ENCODE measurements around the gene EDAR. TPM values are rescaled to one million over a fixed set of nuclear protein-coding genes. Genes with fewer than 3 reads are reported as not detected.

Gene EDAR
- total and polyA plus RNA-seq, 4 experiments from 2014 or later: 3.0 to 6.3 (median 4.6) TPM

DNA sequence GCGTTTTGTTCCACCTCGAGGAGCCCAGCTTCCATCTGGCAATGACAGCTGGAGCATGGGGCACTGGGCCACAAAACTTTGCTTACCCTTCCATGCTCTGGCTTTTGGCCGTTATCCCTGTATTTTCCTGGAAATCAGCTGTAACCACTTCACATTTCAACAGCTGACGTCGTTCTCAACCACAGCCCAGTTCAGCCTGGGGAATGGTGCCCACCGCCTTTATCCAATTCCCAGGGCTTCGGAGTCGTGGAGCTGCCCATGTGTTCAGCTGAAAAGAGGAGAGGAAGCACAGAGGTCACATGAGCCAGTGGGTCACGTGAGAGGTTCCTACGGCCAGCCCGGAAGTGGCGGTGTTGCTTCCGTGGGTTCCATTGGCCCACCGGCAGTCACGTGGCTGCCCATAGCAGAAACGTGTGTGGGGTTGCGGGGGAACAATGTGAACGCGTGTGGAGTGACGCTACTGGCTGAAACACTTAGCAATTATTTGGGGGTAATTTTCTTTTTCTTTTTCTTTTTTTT is 16.7 kb upstream of the EDAR start:
- POLR2A ChIA-PET (ENCODE audit: partially characterized antibody): no interaction called here

DNA sequence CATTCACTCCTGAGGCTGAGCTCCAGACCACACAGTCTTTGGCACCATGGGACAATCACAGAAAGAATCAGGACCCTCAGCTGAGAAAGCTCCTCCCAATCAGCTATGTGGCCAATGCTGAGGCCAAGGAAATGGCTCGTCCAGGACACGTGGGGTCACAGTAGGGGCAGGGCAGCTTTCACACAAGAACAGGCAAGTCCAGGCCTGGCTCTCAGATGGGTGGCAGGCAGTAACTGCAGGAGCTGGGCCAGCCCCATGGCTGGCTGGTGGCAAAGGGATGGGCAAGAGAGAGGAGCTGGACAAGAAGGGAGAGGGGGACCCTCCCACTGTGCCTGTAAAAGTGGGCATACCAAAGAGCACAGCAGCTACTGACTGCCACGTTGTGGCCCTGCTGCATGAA is 12.2 kb upstream of the EDAR start:
- Histone ChIP-seq H3K36me3 (ENCODE audit: insufficient read depth, low read length) (no peaks in the 10 kb centered on the region), H3K27ac (ENCODE audit: low read depth, low read length) (no peak overlapping the region), H3K4me1 (ENCODE audit: insufficient read depth, low read length) (peaks cover 10% of the 10 kb centered on the region), H3K9me3 (ENCODE audit: control insufficient read depth in 1 of 2, low read length in 2 of 2) (no peaks in the 10 kb centered on the region), H3K4me3 (ENCODE audit: low read length in 2 of 2) (no peak overlapping the region), H3K27me3 (ENCODE audit: insufficient read depth, low read length) (no peaks in the 10 kb centered on the region)
- CTCF ChIA-PET (ENCODE audit: partially characterized antibody): interaction anchor here (0.8 to 1.0 kb wide), 4 partner anchors 31 to 251 kb away, joined by 3 read pairs; no protein-coding TSS in a partner anchor
- intact Hi-C loops (cut with micrococcal nuclease): no loop called here
- Mint-ChIP-seq H3K27ac (peak overlapping the region in 2 of 7 donors; percentile 22 to 63), H3K36me3 (no peaks in the 10 kb centered on the region), H3K4me1 (peaks cover 7 to 14% (median 10%) of the 10 kb centered on the region in 4 donors), H3K27me3 (peaks cover 0 to 3% of the 10 kb centered on the region in 2 donors), H3K4me3 (peak overlapping the region in 1 of 8 donors; percentile 31), H3K9me3 (peaks cover 0 to 3% (median 0%) of the 10 kb centered on the region in 8 donors)
- POLR2A ChIA-PET (ENCODE audit: partially characterized antibody): interaction anchor here (4.0 kb wide), 1 partner anchor 30 kb away, joined by 17 read pairs; no protein-coding TSS in a partner anchor
- no peak for DNase-seq

More for the DNA sequence above, 16.7 kb upstream of the EDAR start:
- H3K27ac ChIP-seq (ENCODE audit: low read depth, low read length): no peak overlapping the region
- no peak for DNase-seq
- Mint-ChIP-seq H3K4me1 (peaks cover 6 to 18% (median 8%) of the 10 kb centered on the region in 4 donors), H3K27me3 (peaks cover 0 to 2% of the 10 kb centered on the region in 2 donors), H3K36me3 (no peaks in the 10 kb centered on the region), H3K4me3 (no peak overlapping the region), H3K9me3 (peaks cover 0 to 3% (median 0%) of the 10 kb centered on the region in 8 donors), H3K27ac (no peak overlapping the region)
- CTCF ChIA-PET (ENCODE audit: partially characterized antibody): interaction anchor here (1.3 kb wide), 1 partner anchor 16 kb away, joined by 3 read pairs; the partner anchor contains the start of gene EDAR
- intact Hi-C loops (cut with micrococcal nuclease): no loop called here
- H3K36me3 ChIP-seq (ENCODE audit: insufficient read depth, low read length): no peaks in the 10 kb centered on the region
- H3K4me3 ChIP-seq (ENCODE audit: low read length in 2 of 2): no peak overlapping the region
- no peaks in the 10 kb centered on the region for H3K27me3 ChIP-seq (ENCODE audit: insufficient read depth, low read length)
- peaks cover 8% of the 10 kb centered on the region for H3K4me1 ChIP-seq (ENCODE audit: insufficient read depth, low read length)
- no peaks in the 10 kb centered on the region for H3K9me3 ChIP-seq (ENCODE audit: control insufficient read depth in 1 of 2, low read length in 2 of 2)

DNA sequence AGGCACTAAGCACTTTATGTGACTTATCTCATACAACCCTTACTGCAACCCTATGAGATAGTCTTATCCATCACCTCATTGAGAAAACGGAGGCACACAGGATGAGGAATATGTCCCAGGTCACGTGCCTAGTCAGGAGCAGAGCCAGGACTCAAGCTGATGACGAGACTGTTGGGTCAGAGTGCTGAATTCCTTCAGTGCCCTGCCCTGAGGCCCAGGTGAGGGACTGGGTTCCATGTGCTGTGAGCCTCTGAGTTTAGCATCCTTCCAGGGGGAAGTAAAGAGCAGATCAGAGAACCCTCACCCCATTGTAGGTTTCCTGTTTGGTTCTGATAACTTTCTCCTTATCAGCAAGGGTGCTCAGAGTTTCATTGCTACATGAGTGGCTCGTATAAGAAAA is 11.7 kb upstream of the EDAR start:
- peak overlapping the region in 1 of 8 donors; percentile 31 for H3K4me3 Mint-ChIP-seq
- POLR2A ChIA-PET (ENCODE audit: partially characterized antibody): interaction anchor here (4.0 kb wide), 1 partner anchor 31 kb away, joined by 17 read pairs; no protein-coding TSS in a partner anchor
- peaks cover 10% of the 10 kb centered on the region for H3K4me1 ChIP-seq (ENCODE audit: insufficient read depth, low read length)
- peaks cover 0 to 3% (median 0%) of the 10 kb centered on the region in 8 donors for H3K9me3 Mint-ChIP-seq
- no peaks in the 10 kb centered on the region for H3K36me3 ChIP-seq (ENCODE audit: insufficient read depth, low read length)
- no peak overlapping the region for H3K4me3 ChIP-seq (ENCODE audit: low read length in 2 of 2)
- DNase-seq: no peak
- H3K27ac ChIP-seq (ENCODE audit: low read depth, low read length): no peak overlapping the region
- no peaks in the 10 kb centered on the region for H3K36me3 Mint-ChIP-seq
- H3K27me3 ChIP-seq (ENCODE audit: insufficient read depth, low read length): no peaks in the 10 kb centered on the region
- CTCF ChIA-PET (ENCODE audit: partially characterized antibody): interaction anchor here (0.8 kb wide), 2 partner anchors 59 to 72 kb away, joined by 3 read pairs; no protein-coding TSS in a partner anchor
- intact Hi-C loops (cut with micrococcal nuclease): no loop called here
- no peaks in the 10 kb centered on the region for H3K9me3 ChIP-seq (ENCODE audit: control insufficient read depth in 1 of 2, low read length in 2 of 2)
- H3K27me3 Mint-ChIP-seq: peaks cover 0 to 3% of the 10 kb centered on the region in 2 donors
- H3K27ac Mint-ChIP-seq: no peak overlapping the region
- H3K4me1 Mint-ChIP-seq: peaks cover 7 to 14% (median 10%) of the 10 kb centered on the region in 4 donors

GRCh38 chr2:108998911-108999310 is 9.9 kb upstream of the EDAR start:
- Histone ChIP-seq H3K27me3 (ENCODE audit: insufficient read depth, low read length) (no peaks in the 10 kb centered on the region), H3K4me1 (ENCODE audit: insufficient read depth, low read length) (peaks cover 10% of the 10 kb centered on the region), H3K36me3 (ENCODE audit: insufficient read depth, low read length) (no peaks in the 10 kb centered on the region), H3K27ac (ENCODE audit: low read depth, low read length) (no peak overlapping the region), H3K9me3 (ENCODE audit: control insufficient read depth in 1 of 2, low read length in 2 of 2) (no peaks in the 10 kb centered on the region), H3K4me3 (ENCODE audit: low read length in 2 of 2) (no peak overlapping the region)
- ChIA-PET CTCF (ENCODE audit: partially characterized antibody) (interaction anchor here (0.9 to 2.2 kb wide), 2 partner anchors 10 to 12 kb away, joined by 3 to 12 read pairs; partner anchors contain the start of gene EDAR), POLR2A (ENCODE audit: partially characterized antibody) (interaction anchor here (0.9 kb wide), 1 partner anchor 50 kb away, joined by 3 read pairs; no protein-coding TSS in a partner anchor)
- no peak for DNase-seq
- Mint-ChIP-seq H3K4me3 (no peak overlapping the region), H3K9me3 (no peaks in the 10 kb centered on the region), H3K4me1 (peaks cover 7 to 14% (median 10%) of the 10 kb centered on the region in 4 donors), H3K36me3 (no peaks in the 10 kb centered on the region), H3K27me3 (peaks cover 0 to 3% of the 10 kb centered on the region in 2 donors), H3K27ac (no peak overlapping the region)
- intact Hi-C loops (cut with micrococcal nuclease): no loop called here

GRCh38 chr2:108994178-108994577 is 5.2 kb upstream of the EDAR start:
- intact Hi-C loops (cut with micrococcal nuclease): no loop called here
- Mint-ChIP-seq H3K4me1 (peaks cover 4 to 6% (median 6%) of the 10 kb centered on the region in 4 donors), H3K27me3 (peaks cover 0 to 4% of the 10 kb centered on the region in 2 donors), H3K9me3 (no peaks in the 10 kb centered on the region), H3K27ac (no peak overlapping the region), H3K36me3 (no peaks in the 10 kb centered on the region), H3K4me3 (no peak overlapping the region)
- DNase-seq: no peak
- Histone ChIP-seq H3K27me3 (ENCODE audit: insufficient read depth, low read length) (no peaks in the 10 kb centered on the region), H3K36me3 (ENCODE audit: insufficient read depth, low read length) (no peaks in the 10 kb centered on the region), H3K9me3 (ENCODE audit: control insufficient read depth in 1 of 2, low read length in 2 of 2) (no peaks in the 10 kb centered on the region), H3K4me1 (ENCODE audit: insufficient read depth, low read length) (peaks cover 3% of the 10 kb centered on the region), H3K27ac (ENCODE audit: low read depth, low read length) (no peak overlapping the region), H3K4me3 (ENCODE audit: low read length in 2 of 2) (no peak overlapping the region)
- CTCF ChIA-PET (ENCODE audit: partially characterized antibody): interaction anchor here (1.1 to 1.4 kb wide), 3 partner anchors 8 to 66 kb away, joined by 3 to 4 read pairs (median 3); no protein-coding TSS in a partner anchor
- POLR2A ChIA-PET (ENCODE audit: partially characterized antibody): interaction anchor here (2.9 kb wide), 1 partner anchor 37 kb away, joined by 12 read pairs; no protein-coding TSS in a partner anchor

GRCh38 chr2:108993095-108993937 is 4.3 kb upstream of the EDAR start:
- Mint-ChIP-seq H3K27ac (peak overlapping the region in 1 of 7 donors; percentile 31), H3K4me1 (peaks cover 12 to 15% (median 13%) of the 10 kb centered on the region in 4 donors)
- POLR2A ChIA-PET (ENCODE audit: partially characterized antibody): interaction anchor here (0.8 to 2.9 kb wide), 2 partner anchors 25 to 38 kb away, joined by 3 to 12 read pairs; no protein-coding TSS in a partner anchor

More at GRCh38 chr2:108993095-108993937, 4.3 kb upstream of the EDAR start:
- no peak overlapping the region for H3K4me3 Mint-ChIP-seq
- no peak for DNase-seq
- intact Hi-C loops (cut with micrococcal nuclease): no loop called here
- Histone ChIP-seq H3K4me3 (ENCODE audit: low read length in 2 of 2) (no peak overlapping the region), H3K9me3 (ENCODE audit: control insufficient read depth in 1 of 2, low read length in 2 of 2) (no peaks in the 10 kb centered on the region), H3K27ac (ENCODE audit: low read depth, low read length) (no peak overlapping the region), H3K27me3 (ENCODE audit: insufficient read depth, low read length) (no peaks in the 10 kb centered on the region), H3K4me1 (ENCODE audit: insufficient read depth, low read length) (peaks cover 12% of the 10 kb centered on the region), H3K36me3 (ENCODE audit: insufficient read depth, low read length) (no peaks in the 10 kb centered on the region)
- CTCF ChIA-PET (ENCODE audit: partially characterized antibody): interaction anchor here (0.9 to 1.4 kb wide), 4 partner anchors 8 to 65 kb away, joined by 3 to 4 read pairs (median 3); no protein-coding TSS in a partner anchor
- peaks cover 0 to 7% of the 10 kb centered on the region in 2 donors for H3K27me3 Mint-ChIP-seq
- H3K36me3 Mint-ChIP-seq: no peaks in the 10 kb centered on the region
- no peaks in the 10 kb centered on the region for H3K9me3 Mint-ChIP-seq
